Stimulated activated CD4-positive, alpha-beta T cell treated with anti-CD3 and anti-CD28 coated beads, Interleukin-12 subunit alpha, Interleukin-12 subunit beta, amount 100 ng/mL, for 4 hours (primary cell): Measurements from ENCODE around the gene PDE4B.
"Not testable (repeated sequence)": the region's sequence is repeated elsewhere in the genome, so short reads cannot be mapped to it uniquely, and the experiment has no call there.

Source experiments
- DNase-seq: peaks from one replicate; pipeline ENCODE4 v3.0.0-alpha.2; 2020

The PDE4B gene

DNA sequence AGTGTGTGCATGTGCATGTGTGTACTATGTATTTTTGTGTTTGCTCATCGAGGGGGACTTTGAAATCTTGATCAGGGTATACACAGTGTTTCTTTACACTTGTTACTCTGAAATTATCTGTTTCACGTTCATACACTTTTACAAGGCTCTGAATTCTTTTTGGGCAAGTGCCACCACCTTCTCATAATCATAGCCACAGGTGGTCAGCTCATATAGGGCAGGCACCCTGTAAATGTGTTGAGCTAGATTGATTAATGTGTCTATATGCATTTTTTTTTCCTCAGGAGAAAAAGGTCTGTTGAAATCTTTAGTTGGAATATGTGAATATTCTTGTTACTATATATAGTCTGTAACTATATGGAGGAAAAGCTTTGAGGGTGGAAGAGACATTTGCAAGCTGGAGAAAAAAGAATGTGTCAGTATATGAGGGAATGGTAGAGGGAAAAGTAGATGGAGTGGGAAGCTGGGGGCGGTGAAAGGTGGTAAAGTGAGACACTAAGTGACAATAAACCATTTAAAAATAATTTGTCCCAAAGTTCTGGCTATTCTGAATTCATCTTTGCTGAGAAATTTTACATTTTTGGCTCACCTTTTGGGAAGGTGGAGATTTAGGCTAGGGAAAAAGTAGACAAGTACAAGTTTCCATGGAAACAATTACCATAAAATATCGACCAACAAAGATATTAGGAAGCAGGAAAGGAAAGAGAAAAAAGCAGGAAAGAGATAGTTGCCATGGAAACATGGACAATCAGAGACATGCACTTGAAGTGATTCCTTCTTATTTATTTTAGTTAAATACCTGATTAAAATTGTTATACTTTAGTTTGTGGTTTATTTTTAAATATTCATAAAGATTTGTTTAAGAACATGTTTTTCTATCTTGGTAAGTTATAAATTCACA lies 277.5 kb downstream of the PDE4B start:
- DNase-seq = no peak

DNA sequence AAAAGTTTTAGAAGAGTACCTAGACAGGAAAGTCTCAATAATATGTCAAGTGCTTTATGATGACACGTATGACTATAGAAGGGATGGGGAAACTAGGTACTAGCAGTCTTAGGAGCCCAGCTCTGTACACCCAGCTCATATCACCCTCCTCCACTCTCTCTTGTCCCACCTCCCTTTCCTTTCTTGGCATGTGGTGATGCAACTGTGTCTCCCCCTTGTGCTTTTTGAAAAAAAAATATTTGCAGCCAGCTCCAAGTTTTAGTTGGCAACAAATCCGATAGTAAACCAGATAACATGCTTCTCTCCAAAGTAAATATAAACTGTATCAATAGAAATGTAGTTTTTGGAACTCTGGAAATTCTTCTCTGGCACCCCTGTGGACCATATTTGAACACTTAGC lies 280.7 kb downstream of the PDE4B start:
- DNase-seq = no peak

DNA sequence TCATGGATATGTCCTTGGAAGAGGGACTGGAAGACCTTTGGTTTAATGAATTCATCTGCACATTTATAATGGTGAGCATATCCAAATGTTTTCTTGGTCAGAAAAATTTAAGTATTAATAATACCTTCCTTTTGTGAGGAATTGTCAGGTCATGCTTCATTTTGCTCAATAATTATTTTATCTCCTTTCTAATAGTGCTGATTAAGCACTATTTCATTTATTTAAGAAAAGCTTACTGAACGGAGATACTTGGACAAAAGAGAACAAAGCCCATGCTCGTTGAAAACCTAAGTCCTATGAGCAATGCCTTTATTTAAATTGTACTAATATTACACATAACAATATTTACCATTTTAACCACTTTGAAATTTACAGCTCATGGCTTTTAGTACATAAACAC lies 281.5 kb downstream of the PDE4B start:
- DNase-seq = no peak

DNA sequence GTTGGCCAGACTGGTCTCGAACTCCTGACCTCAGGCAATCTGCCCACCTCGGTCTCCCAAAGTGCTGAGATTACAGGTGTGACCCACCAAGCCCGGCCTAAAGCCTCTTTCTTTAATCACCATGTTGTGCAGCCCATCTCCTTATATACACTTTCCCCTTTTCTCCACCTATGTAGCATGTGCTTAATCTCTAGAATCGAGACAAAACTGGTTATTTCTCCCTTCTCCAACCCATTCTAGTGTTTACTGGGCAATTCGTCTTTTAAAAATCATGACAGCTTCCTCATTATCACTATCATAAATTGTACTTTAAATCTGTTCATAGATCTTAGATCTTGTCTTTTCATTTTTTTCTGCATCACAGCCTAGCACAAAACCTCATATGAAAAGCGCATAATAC lies 285.7 kb downstream of the PDE4B start:
- no peak for DNase-seq

DNA sequence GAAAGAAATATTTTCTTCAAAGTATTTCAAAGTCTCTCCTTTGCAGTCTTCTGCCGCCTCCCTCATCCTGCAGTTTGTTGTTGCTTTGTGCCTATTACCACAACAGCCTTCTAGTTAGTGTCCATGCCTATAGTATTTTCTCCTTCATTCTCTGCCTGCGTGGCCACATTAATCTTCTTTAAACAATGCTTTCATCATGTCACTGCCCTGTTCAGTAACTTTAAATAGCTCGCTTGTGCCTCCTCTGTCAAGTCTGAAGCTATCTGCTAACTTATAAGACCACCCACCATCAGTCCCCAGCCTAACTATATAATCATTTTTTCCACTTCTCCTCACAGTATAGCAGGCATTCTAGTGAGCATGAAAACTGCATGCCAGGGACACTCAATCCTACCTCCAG lies 290.3 kb downstream of the PDE4B start:
- no peak for DNase-seq

DNA sequence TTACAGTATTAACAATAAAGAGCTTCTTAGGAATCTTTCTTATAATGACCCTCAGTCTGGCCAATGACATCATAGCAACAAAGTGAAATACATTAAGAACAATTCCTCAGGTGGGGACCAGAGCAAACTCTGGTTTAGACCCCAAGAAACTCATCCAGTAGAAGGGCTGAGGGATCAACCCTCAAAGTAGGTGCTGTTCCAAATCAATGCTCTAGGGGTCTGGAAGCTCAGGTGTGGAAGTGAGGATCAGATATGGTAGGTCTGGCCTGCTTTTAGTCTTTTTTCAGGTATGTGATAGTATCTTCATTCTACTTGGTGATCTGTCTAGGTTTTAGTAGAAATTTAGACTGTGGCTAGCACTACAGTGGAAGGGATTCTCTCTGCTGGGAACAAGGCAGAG lies 291.7 kb downstream of the PDE4B start:
- DNase-seq = no peak

DNA sequence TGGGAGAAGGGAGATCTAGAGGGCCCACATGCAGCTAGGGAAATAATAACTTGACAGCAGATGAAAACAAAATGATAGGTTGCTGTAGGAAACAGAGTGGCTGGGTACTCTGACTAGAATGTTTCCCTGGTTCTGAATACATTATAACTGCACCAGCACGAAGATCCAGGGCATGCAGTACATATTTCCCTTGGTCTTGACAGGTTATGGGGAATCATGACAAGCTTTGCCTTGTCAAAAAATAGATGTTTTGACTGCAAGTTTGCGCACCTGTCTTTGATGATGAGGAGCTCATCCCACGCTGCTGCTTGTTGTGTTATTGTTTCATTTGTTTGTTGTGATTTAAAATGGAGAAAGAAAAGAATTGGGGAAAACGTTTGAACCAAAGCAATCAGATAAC lies 292.9 kb downstream of the PDE4B start:
- DNase-seq = no peak

DNA sequence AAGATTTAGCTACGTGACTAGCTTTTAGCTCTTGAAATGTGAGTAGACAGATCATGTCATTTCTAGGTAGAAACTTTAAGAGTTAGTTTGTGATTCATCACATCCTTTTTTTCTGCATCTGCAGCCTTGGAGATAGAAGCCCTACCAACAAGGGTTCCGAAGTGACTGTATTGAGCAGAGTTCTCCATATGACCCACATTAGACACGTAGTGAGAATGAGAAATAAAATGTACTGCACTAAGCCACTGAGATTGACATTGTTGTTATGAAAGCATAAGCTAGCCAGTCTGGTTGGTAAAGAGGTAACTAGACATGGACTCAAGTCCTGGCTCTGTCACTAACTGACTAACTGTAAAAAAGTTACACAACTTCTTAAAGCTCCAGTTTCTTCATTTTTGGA lies 296.1 kb downstream of the PDE4B start:
- DNase-seq = no peak

DNA sequence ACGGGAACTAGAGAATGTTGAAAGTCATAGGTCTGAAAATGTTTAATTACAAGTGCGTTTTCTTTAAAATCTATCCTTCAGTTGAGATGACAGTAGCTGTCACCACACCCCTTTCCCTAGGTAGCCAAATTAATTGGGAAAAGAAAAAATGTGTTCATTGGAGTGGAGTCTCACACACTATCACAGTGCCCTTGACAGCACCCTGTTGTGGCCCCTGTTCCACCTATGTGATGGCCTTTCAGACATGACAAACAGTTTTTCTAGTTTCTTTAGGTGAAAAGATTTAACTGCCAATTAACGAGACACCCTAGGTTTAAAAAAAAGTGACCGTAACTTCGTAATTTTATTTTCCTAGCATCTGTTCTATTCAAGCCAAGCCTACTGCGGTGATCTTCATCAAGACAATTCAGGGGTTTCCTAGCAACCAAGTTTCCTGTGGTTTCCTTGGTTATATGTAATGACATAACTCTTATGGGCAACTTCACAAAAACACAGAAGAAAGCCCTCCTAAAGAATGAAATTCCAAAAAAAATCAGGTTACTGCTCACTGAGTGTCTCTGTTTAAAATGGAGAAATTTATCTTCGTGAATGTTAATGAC lies 298.3 kb downstream of the PDE4B start:
- no peak for DNase-seq

DNA sequence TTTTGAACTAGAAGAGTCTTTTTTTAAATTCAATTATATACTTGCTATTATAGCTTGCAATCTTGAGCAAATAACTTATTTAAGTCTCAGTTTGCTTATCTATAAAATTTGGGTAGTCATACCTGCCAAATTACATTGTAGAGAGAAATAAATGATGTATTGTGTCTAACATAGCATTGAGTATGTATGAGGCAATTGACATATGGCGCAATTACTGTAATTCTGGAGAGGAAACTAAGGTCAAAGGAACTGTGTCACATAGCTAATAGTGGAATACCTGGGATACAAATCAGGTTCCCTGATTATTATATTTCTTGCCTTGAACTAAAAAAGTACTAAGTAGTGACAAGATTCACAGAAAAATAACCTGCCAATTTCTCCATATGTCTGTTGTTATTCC lies 302.5 kb downstream of the PDE4B start:
- DNase-seq = no peak

DNA sequence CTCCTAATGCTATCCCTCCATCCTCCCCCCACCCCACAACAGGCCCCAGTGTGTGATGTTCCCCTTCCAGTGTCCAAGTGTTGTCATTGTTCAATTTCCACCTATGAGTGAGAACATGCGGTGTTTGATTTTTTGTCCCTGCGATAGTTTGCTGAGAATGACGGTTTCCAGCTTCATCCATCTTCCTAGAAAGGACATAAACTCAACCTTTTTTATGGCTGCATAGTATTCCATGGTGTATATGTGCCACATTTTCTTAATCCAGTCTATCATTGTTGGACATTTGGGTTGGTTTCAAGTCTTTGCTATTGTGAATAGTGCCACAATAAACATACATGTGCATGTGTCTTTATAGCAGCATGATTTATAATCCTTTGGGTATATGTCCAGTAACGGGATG lies 308.3 kb downstream of the PDE4B start:
- not testable (repeated sequence) for DNase-seq

DNA sequence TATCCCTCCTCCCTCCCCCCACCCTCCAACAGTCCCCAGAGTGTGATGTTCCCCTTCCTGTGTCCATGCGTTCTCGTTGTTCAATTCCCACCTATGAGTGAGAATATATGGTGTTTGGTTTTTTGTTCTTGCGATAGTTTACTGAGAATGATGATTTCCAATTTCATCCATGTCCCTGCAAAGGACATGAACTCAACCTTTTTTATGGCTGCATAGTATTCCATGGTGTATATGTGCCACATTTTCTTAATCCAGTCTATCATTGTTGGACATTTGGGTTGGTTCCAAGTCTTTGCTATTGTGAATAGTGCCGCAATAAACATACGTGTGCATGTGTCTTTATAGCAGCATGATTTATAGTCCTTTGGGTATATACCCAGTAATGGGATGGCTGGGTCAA lies 311.4 kb downstream of the PDE4B start:
- not testable (repeated sequence) for DNase-seq

DNA sequence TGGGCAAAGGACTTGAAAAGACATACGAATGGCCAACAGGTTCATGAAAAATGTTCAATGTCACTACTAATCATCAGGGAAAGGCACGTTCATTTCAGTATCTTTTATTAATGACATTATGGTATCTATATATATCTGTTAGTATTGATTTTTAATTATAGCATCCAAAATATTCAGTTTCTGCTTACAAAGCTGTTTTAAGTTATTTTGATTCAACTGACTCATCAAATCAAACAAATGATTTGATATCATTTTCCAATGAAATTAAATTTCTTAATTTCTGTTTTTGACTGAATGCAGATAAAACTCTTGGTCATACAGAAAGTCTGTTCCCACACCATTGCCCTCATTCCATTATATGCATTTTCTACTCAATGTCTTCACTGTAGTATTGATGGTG lies 315.9 kb downstream of the PDE4B start:
- no peak for DNase-seq

DNA sequence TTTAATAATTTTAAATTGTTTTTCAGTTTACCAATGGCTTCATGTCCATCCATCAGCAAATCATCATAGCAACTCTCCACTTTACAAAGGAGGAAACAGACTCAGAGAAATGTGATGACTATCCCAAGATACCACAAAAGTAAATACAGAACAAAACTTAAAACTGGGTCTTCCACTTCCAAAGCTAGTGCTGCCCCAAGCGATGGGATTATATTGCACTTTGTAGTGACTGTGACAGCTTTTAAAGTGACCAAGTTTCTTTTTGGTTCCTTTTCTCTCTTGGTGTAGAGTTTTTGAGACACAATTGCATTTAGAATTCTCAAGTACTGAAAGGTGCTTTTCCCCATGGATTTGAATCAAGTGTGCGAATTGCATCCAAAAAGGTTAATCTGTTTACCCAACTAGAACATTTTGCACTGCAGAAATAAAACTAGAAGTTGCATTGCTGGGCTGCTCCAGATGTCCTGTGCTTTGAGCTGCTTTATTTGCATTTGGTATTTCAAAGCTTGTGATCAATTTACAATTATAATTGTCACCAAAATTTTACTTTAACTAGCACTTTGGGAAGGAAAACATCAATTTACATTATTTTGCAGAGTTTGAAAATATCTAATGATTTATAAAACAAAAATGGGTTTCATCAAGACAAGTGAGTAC lies 320.2 kb downstream of the PDE4B start:
- DNase-seq = no peak

DNA sequence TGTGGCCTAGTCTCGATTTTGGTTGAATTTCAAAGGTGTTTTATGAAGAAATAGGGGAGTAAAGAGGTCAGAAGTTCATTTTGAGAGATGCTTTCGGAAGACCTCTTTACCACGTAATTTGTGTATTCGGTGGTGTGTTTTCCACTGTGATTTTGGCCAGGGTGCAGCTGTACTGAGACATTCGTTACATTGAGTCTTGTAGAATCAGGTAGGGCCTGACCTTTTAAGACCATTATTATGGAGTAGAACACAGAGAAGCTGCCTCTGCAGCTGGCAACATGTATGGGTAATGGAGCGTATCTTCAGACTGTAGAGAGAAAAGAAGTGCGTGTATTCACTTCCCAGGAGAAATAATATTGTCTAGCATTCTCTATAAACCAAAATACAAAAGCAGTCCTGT lies 326.5 kb downstream of the PDE4B start:
- no peak for DNase-seq

DNA sequence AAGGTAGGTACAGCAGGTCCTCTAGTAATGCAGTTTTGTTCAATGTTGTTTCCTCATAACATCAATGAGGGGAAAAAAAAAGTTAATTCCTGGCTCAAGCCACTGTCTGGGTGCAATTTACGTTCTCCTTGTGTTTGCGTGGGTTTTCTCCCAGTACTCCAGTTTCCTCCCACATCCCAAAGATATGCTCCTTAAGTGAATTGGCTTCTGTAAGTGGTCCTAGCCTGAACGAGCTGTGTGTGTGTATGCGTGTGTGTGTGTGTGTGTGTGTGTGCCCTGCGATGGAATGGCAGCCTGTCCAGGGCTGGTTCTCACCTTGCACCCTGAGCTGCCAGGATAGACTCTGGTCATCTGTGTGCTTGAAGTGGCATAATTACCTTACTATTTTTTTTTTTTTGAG lies 332.0 kb downstream of the PDE4B start:
- DNase-seq = no peak

DNA sequence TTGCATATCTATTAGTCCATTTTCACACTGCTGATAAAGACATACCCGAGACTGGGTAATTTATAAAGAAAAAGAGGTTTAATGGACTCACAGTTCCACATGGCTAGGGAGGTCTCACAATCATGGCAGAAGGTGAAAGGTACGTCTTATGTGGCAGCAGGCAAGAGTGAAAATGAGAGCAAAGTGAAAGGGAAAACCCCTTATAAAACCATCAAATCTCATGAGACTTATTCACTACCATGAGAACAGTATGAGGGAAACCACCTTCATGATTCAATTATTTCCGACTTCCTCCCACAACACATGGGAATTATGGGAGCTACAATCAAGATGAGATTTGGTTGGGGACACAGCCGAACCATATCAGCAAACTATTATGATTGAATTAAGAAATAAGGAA lies 335.9 kb downstream of the PDE4B start:
- not testable (repeated sequence) for DNase-seq

DNA sequence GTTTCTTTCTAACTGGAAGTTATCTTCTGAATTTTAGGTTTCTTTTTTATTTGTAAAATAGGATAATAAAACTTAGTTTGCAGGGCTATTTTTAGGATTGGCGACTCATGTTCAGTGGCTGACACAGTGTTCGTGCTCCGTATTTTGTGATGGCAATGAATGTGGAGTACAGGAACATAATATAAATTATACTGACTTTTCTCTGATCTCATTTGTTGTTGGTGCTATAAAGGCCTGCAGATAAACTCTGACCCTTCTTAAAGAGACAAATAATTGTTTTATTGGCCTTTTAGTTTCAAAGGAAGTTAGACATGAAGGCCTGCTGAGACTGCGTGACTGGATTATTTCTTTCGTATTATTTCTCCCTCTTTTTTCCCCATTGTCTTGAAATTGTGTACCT lies 339.6 kb downstream of the PDE4B start:
- DNase-seq = no peak

DNA sequence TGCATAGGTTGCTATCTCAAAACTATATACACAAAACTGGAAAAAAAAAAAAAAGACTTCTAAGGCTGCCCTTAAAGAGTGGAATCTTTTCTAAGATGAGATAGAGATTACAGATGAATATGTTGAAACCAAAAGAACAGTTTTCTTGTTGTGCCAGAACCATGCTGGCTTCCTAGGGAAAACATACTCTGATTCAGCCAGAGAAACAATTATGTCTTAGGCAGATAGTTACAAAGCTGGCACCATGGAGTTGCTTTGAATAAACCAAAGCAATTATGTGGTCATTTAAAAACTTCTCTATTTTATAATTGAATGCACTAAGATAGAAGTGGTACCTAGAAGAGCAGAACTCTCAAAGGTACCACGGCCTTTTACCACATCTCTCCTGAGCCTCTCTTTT lies 341.3 kb downstream of the PDE4B start:
- no peak for DNase-seq

DNA sequence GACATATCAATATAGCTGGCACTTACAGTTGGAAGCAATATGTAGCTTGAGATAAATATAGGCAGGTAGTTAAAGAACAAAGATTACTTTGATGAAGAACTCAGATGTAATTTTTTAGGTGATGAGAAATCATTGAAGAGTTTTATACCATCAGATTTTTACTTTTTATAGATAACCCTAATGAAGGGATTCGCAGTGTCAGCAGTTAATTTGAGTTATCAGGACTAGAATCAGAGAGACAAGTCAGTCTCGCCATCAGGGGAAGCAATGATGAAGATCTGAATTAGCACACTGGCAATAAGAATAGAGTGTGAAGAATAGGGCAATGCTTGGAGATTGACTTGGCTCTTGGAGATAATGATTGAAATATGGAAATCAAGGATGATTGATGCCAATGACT lies 342.5 kb downstream of the PDE4B start:
- no peak for DNase-seq

DNA sequence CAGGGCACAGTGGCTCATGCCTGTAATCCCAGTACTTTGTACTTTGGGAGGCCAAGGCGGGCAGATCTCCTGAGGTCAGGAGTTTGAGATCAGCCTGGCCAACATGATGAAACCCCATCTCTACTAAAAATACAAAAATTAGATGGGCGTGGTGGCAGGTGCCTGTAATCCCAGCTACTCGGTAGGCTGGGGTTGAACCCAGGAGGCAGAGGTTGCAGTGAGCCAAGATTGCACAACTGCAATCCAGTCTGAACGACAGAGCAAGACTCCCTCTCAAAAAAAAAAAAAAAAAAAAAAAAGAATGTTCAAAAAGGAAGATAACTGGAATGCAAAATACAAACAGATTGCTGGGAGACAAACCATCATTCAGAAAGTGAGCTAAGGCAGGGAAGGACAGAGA lies 343.7 kb downstream of the PDE4B start:
- not testable (repeated sequence) for DNase-seq

DNA sequence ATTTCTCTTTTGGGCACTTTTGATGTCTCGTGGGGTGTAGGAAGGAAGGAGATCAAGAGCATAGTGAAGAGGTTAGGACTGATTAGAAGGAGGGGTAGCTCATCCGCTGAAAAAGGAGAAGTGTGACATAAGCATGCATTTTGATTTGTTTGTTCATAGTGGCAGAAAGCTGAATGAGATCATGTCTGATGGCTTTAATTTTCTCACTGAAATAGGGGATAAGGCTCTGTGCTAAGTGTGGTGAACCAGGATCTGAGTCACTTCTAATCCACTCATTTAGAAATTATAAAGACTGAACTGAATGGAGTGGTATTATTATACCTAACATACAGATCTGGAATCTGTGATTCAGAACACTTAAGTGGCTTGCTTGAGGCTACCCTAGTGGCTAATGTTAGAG lies 344.5 kb downstream of the PDE4B start:
- DNase-seq = no peak

DNA sequence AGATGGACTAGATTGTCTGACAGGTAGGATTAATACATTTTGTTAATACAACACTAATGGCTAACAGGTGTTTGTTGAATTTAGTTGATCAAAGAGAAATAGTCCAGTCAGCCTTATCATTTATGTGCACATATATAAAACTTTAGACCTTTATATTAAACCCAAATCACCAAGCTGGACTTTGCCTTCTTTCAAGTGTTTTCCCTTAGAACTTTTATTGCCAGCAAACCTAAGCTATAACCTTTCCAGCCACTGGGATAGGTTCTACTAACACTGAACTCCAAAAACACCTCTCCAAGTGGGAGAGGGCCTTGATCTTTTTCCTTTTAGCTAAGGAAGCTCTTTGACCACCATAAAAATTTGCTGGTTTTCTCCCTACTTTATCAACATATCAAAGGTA lies 345.9 kb downstream of the PDE4B start:
- no peak for DNase-seq

DNA sequence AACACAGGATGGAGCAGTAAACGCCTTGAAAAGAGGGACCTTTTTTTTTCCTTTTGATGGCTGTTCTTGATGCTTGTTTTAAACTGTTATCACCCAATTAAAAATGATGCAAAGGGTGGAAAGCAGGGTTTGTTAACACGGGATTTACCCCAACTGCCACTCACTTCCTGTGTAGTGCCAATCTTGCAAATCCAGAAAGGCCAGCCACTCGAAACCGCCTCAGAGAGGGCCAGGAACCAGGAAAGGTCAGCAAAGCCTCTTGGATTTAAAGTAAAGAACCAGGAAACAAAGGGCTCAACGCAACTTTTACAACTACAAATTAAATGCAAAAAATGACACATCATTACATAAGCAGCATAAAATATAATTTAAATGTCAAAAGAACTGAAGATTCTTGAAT lies 347.4 kb downstream of the PDE4B start:
- DNase-seq = no peak
